Endothelial cell of umbilical vein (primary cell): ENCODE data around the gene PTPRT.

Experiments used
- EZH2 ChIP-seq: IDR thresholded peaks from 2 replicates; pipeline ENCODE4 v1.6.1; 2012; ENCODE audit warnings: borderline replicate concordance, low read depth, mild to moderate bottlenecking, moderate library complexity, low read length, inconsistent platforms; ENCODE audit not compliant: severe bottlenecking
- JUN ChIP-seq: IDR thresholded peaks from 2 replicates; pipeline ENCODE4 v1.6.1; 2011; ENCODE audit warnings: borderline replicate concordance, low read depth; ENCODE audit not compliant: insufficient read length, insufficient read depth
- POLR2A ChIP-seq: IDR thresholded peaks from 2 replicates; pipeline ENCODE4 v1.6.1; 2012; ENCODE audit warnings: low read depth, mild to moderate bottlenecking, control low read depth, low read length
- POLR2AphosphoS5 ChIP-seq: IDR thresholded peaks from 2 replicates; pipeline ENCODE4 v1.6.1; 2012; ENCODE audit warnings: low read depth, mild to moderate bottlenecking, control low read depth, low read length, moderate library complexity; ENCODE audit not compliant: insufficient read depth
- TF ChIP-seq, protein P1 (sequence below), 2 donors: IDR thresholded peaks; 1 replicate in 1 of 2; 2 replicates in 1 of 2; pipeline ENCODE4 v1.5.1; 2011; ENCODE audit warnings: low read length in 2 of 2, mild to moderate bottlenecking in 2 of 2, moderate library complexity in 2 of 2, control low read depth in 1 of 2, inconsistent platforms in 1 of 2, low read depth in 1 of 2; ENCODE audit not compliant: insufficient read depth in 1 of 2; ENCODE audit errors: extremely low read depth in 1 of 2
- TF ChIP-seq, protein P2 (sequence below): IDR thresholded peaks from 2 replicates; pipeline ENCODE4 v1.6.1; 2011; ENCODE audit not compliant: insufficient read depth, insufficient read length

DNA sequence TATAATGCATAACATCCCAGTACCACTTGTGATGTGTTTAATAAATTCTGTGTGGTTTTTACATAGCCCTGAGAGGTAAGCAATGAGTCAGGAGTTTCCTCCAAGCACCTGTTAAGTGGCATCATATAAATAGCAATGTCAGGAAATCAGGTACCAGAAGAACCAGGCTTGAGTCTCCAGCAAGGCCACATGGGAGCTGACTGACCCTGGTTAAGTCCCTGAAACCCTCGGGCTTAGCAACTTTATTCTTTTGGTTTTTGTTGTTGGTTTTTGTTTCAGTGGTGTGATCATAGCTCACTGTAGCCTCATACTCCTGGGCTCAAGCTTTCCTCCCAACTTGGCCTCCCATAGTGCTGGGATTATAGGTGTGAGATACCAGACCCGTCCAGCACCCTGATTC, 70.0 kb downstream of the PTPRT start:
- TF ChIP-seq EZH2 (no peak), POLR2AphosphoS5 (no peak), POLR2A (no peak), JUN (no peak)
- TF ChIP-seq, protein P1, sequence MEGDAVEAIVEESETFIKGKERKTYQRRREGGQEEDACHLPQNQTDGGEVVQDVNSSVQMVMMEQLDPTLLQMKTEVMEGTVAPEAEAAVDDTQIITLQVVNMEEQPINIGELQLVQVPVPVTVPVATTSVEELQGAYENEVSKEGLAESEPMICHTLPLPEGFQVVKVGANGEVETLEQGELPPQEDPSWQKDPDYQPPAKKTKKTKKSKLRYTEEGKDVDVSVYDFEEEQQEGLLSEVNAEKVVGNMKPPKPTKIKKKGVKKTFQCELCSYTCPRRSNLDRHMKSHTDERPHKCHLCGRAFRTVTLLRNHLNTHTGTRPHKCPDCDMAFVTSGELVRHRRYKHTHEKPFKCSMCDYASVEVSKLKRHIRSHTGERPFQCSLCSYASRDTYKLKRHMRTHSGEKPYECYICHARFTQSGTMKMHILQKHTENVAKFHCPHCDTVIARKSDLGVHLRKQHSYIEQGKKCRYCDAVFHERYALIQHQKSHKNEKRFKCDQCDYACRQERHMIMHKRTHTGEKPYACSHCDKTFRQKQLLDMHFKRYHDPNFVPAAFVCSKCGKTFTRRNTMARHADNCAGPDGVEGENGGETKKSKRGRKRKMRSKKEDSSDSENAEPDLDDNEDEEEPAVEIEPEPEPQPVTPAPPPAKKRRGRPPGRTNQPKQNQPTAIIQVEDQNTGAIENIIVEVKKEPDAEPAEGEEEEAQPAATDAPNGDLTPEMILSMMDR (IDR thresholded peaks at IDR 0.05; ENCODE audit: extremely low read depth in 1 of 2, insufficient read depth in 1 of 2, low read depth in 1 of 2, low read length in 2 of 2), result no peak
- TF ChIP-seq, protein P2, sequence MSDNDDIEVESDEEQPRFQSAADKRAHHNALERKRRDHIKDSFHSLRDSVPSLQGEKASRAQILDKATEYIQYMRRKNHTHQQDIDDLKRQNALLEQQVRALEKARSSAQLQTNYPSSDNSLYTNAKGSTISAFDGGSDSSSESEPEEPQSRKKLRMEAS, result no peak
